Stimulated activated CD4-positive, alpha-beta T cell treated with anti-CD3 and anti-CD28 coated beads, Interleukin-15, amount 100 ng/mL, for 24 hours (primary cell): Measurements from ENCODE around the gene UGGT2.
A peak's percentile ranks its signal among the peaks of the same experiment; 100 is the strongest.
"Not testable (repeated sequence)": the region's sequence is repeated elsewhere in the genome, so short reads cannot be mapped to it uniquely, and the experiment has no call there.

Source experiments
- DNase-seq: peaks from one replicate; pipeline ENCODE4 v3.0.0-alpha.2; 2020

Gene UGGT2, protein sequence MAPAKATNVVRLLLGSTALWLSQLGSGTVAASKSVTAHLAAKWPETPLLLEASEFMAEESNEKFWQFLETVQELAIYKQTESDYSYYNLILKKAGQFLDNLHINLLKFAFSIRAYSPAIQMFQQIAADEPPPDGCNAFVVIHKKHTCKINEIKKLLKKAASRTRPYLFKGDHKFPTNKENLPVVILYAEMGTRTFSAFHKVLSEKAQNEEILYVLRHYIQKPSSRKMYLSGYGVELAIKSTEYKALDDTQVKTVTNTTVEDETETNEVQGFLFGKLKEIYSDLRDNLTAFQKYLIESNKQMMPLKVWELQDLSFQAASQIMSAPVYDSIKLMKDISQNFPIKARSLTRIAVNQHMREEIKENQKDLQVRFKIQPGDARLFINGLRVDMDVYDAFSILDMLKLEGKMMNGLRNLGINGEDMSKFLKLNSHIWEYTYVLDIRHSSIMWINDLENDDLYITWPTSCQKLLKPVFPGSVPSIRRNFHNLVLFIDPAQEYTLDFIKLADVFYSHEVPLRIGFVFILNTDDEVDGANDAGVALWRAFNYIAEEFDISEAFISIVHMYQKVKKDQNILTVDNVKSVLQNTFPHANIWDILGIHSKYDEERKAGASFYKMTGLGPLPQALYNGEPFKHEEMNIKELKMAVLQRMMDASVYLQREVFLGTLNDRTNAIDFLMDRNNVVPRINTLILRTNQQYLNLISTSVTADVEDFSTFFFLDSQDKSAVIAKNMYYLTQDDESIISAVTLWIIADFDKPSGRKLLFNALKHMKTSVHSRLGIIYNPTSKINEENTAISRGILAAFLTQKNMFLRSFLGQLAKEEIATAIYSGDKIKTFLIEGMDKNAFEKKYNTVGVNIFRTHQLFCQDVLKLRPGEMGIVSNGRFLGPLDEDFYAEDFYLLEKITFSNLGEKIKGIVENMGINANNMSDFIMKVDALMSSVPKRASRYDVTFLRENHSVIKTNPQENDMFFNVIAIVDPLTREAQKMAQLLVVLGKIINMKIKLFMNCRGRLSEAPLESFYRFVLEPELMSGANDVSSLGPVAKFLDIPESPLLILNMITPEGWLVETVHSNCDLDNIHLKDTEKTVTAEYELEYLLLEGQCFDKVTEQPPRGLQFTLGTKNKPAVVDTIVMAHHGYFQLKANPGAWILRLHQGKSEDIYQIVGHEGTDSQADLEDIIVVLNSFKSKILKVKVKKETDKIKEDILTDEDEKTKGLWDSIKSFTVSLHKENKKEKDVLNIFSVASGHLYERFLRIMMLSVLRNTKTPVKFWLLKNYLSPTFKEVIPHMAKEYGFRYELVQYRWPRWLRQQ (N-terminal part only)

DNA sequence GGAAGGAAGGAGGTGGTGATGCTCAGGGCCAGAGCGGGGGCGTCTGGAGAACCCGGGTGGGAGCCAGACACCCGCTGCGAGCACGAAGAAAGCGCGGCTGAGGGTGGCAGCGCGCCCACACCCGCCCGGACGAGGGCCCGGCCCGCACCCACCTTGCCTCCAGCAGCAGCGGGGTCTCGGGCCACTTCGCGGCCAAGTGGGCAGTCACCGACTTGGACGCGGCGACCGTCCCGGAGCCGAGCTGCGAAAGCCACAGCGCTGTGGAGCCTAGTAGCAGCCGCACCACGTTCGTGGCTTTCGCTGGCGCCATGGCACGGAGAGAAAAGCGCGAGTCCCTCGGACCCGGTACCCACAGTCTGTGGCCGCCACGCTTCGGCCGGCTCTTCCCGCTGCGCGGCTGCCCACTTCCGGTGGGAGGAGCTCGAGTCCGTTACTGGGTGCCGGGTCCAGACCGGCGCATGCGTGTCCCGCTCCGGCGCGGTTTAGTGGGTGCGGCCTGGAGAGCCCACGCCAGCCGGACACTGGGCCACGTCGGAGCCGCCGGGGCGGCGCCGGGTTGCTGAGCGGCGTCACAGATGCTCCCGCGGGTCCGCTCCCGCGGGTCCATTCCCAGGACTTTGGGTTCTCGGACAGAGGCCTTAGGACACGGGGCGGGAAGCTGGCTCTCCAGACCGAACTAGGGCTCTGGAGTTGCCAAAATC is at the start of gene UGGT2:
Gene UGGT2 (minus strand): TSS at position 399 of the 701 bp plus-strand sequence. CDS start 89 bp downstream, at position 310.
- peak; percentile 42 for DNase-seq

- no peak for DNase-seq
Observed at GRCh38 chr13:96100457-96101220, 47.4 kb upstream of the UGGT2 start.

DNA sequence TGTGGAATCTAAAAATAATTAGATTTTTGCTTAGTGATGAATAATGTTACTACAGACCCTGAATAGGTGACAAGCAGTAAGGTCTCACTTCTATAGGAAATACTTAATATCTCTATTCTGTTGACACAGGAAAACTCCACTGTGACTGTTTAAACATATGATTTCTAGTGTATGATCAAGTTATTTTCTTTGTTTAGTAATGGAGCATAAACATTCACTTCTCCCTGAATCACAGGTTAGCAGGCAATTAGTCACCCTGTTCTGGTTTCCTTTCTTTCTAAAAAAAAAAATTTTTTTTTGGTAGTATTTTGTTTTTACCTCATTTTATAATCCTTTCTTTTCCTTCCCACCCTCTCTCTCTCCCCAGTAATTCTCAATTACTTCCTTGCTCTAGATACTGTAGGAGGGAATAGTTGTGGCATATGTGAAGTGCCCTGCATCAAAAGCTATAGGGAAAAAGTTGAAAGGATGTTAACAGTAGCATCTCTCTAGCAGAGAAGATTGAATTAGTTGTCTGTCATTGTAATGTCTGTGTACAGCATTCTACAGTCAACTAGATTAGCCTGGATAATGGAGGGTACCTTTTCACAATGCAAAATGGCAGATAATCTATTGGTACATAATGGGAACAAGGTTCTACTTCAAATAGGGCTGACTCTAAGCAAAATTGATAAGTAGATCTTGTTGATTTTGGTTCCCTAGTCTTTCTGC is 40.2 kb upstream of the UGGT2 start:
- DNase-seq: no peak

DNA sequence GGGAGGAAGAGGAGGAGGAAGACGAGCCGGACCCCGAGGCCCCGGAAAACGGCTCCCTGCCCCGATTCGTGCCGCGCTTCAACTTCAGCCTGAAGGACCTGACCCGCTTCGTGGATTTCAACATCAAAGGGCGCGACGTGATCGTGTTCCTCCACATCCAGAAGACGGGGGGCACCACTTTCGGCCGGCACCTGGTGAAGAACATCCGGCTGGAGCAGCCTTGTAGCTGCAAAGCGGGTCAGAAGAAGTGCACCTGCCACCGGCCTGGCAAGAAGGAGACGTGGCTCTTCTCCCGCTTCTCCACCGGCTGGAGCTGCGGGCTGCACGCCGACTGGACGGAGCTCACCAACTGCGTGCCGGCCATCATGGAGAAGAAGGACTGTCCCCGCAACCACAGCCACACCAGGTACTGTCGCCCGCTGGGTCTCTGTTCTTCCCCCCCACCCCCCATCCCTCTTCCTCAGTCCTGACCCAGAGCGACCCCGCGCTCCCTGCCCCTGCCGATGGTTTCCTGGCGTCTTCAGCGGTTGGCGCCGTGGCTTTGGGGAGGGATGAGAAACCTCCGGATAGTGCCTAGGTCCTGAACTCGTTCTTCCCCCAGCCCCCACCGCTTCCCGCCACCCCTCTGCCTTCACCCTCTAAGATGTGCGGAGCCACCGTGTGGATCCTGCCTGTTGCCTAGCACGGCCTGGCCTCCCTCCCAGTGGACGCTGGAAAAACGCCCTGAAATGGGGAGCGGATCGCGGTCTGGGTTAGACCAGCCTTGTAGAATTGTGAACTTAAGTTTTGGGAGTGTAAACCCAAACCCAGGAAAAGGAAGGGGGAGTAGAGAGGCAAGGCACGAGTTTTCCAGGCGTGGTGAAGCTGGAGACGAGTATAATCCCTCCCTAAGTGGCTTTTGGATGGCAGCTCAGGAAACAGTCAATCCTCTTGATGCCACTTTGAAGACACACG is 38.2 kb upstream of the UGGT2 start:
- DNase-seq: peak; percentile 7

DNA sequence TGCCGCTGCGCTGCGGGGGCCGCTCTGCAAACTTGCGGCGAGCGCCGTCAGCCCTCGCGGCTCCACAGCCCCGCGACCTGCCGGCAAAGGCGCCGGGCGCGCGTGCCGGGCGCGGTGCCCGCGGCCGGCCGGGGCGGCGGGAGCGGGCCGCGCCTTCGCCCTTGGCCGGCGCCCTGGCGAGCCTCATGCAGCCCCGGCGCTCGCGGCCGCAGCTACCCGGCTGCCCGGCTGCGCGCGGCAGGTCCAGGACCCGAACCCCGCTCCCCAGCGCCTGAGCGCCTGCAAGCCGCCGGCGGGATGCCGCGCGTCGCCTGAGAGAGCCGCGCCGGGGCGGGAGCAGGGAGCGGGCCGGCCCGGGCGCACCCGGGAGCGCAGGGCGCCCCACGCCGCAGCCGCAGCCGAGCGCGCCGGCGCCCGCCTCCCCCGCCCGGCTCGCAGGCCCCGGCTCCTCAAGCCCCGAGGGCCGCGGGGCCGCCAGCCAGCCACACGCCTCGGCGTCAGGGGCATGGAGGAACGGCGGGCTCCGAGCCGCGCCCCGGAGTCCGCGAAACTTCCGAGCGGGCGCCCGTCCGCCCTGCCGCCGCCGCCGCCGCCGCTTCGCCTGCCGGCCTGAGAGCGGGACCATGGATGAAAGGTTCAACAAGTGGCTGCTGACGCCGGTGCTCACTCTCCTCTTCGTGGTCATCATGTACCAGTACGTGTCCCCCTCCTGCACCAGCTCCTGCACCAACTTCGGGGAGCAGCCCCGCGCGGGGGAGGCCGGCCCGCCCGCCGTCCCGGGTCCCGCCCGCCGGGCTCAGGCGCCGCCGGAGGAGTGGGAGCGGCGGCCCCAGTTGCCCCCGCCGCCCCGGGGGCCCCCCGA is 37.3 kb upstream of the UGGT2 start:
- peak; percentile 12 for DNase-seq

DNA sequence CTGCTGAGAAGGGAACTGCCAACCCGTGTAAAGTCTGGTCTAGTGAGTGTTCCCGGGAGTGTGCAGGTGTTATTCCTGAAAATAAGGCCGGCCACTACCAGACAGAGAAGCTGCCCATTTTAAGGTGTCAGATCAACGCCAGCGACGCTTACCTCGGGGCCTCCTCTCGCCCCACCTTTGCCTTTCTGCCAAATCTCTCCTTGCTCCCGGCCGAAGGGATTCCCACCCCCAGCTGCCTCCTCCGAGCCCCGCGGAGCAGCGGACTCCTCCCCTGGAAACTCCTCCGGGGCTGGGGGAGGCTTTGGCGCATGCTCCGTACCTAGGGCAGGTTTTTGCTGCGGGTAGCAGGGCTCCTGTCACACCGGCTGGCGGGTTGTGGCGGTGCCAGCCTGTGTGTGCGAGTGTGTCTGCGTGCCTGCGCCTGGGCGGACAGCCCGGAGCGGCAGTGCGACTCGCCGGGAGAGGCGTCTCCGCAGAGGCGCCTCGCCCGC is 36.6 kb upstream of the UGGT2 start, which contains the start of gene HS6ST3:
Gene HS6ST3 (plus strand): TSS at position 359 of the 491 bp plus-strand sequence.
- DNase-seq: peak; percentile 18

GRCh38 chr13:96089139-96089538 is 35.9 kb upstream of the UGGT2 start:
- no peak for DNase-seq

DNA sequence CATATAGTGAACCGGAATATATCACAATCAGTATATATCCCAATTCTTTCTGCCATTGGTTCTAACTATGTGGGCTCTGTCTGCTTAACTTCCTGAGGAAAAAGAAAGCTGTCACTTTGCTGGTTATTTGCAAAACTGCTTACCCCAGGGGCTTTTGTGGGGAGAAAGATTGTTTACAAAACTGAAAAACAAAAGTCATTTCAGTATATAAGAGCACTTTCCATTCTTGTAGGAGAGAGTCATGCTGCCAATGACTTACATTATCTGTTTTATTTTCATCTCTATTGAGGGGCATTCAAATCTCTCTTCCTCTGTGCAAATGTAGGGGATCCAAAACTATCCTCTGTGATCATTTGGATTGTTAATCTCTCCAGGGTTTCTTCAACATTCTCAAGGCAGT is 33.5 kb upstream of the UGGT2 start:
- no peak for DNase-seq

DNA sequence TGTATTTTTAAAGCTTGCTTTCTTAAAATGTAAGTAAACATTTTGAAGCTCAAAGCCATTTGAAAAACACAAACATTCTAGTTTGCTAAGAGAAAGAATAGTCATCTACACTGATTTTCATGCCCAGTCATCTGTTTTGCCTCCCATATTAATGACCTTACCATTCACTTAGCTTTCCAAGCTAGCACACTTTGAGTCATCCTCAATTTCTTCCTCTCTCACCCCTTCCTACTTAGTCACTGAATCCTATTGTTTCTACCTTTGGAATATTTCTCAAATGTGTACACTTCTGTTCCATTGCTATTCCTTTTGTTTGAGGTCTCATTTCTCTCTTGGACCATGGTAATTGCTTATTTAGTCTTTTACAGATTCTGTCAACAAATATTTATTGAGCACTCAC is 29.4 kb upstream of the UGGT2 start:
- DNase-seq: no peak

GRCh38 chr13:96081888-96082287 is 28.7 kb upstream of the UGGT2 start:
- no peak for DNase-seq

DNA sequence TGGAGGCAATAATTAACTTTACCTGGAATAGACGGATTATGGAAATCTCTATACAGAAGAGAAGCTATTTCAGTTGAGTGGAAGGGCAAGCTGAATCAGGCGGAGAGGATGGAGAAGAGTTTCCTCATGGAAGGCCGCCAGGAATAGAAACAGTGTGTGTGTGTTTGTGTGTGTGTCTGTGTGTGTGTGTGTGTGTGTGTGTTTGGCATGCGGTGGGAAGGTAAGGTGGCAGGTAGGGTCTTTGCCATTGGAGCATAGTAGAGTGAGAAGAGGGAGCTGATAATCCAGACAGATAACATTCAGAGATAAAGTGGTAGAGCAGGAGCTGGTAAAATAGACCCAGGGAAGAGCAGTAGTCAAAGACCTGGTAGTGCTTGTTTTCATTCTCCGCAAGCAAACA is 27.5 kb upstream of the UGGT2 start:
- DNase-seq: no peak

DNA sequence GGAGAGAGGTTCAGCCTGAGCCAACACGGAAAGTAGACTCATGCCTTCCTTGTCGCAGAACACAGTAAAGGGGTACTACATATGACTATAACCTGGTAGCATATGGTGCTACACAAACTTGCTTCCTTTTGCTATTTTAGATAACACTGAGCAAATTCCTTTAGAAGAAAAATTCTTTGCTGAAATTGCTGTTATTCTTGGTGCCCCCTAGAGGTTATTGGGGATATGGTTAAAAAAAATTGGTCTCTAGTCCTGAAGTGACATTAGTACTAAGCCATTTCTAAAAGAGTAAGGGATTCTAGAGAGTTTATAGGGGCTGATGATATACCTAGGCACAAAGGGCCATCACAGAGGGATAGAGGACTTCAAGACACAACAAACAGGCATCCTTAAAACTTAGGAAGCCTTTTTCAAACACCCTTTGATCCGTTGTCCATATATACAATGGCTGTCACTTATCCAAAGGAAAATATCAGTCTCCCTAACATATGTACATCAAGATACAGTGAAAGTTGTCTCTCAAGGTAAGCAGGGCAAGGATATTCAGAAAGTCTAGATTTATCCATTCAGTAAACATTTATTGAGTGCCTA is 22.8 kb upstream of the UGGT2 start:
- no peak for DNase-seq

DNA sequence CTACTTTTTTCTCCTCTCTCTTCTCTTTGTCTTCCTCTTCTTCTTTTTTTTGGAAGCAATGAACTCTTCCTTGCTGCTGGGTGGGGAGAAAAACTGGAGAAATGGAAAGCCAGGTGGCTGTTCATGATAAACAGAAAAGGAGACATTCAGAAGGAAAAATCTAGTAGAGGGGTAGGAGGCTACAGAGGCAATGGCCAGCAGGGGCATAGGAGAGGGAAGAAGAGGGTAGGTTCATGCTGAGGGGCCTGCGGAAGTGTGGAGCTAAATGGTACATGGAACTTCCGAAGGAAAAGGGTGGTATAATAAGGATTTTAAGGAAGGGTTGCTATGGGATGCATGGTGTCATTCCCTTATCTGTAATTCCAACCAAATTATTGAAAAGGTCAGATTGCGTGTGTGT is 19.2 kb upstream of the UGGT2 start:
- DNase-seq: no peak

DNA sequence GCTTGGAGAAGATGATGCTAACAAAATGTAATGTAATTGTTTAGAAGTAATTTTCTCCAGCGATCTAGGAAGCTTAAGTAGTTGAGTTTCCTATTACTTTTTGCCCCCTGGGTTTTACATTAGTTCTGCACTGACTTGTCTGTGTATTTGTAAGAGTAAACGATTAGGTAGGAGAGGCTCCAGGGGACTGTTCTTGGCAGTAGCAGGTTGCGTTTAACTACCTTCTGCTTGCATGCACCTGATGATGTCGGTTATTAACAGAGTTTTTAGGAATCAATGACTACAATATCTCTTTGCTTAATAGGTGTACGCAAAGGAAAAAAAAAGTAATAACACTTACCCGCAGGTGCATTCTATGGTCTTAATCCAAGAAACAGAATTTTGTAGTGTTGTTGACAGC is 18.3 kb upstream of the UGGT2 start:
- no peak for DNase-seq

DNA sequence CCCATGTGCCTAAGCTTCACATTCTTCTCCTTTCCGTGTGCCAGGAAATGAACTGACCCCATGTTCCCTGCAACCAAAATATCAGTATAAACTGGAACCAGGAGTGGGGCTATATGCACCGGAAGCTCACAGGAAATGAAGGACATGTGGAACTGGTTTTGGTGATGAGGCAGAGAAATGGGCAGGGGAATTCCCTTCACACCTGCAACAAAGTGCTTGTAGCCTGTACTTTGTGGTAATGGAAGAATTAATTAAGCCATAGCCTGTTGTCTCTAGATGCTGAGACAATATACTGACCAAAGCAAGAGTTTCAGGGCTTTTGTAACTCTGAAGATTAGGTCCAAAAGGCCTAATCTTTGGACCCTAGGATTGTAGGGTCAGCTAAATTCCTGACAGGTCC is 15.5 kb upstream of the UGGT2 start:
- no peak for DNase-seq

GRCh38 chr13:96065849-96066248 is 12.6 kb upstream of the UGGT2 start:
- DNase-seq: no peak

DNA sequence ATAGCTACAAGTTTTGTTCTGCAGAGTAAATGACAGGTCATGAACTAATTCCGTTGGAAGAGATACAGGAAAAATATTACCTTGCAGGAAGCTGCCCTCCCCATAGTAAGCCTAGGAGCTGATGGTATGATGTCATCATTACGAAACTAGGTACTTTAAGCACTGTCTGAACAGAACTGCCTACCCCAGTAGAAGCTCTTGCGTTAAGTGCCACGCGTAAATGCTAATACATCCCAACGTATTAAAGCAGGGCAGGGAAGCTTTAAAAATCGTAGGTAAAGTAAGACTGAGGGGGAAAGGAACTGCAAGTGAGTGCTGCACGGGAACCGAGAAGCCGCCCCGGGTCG is 572 bp downstream of the UGGT2 start:
- no peak for DNase-seq

DNA sequence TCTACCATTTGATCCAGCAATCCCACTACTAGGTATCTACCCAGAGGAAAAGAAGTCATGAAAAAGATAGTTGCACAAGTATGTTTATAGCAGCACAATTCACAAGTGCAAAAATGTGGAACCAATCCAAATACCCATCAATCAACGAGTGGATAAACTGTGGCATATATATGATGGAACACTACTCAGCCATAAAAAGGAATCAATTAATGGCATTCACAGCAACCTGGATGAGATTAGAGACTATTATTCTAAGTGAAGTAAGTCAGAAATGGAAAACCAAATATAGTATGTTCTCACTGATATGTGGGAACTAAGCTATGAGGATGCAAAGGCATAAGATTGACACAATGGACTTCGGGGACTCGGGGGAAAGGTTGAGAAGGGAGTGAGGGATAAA is 1.3 kb downstream of the UGGT2 start:
- not testable (repeated sequence) for DNase-seq
